Right renal cortex interstitium (tissue), 3 donors: Measurements from ENCODE around the gene FANCE. TPM values are rescaled to one million over a fixed set of nuclear protein-coding genes. Genes with fewer than 3 reads are reported as not detected.

Experiments used
- polyA plus RNA-seq, 3 donors: library from polyadenylated mRNA; unstranded; fragments of 120-200 nt; gene quantifications; one replicate each; pipeline ENCODE4 v1.2.1, GENCODE V29; 2013; ENCODE audit not compliant: insufficient read length in 3 of 3

Gene FANCE
- polyA plus RNA-seq, 3 donors, result 8.9 to 10.9 (median 10.1) TPM

Other genes with a start within 250 kb of the FANCE start
- 10 to 100 TPM; 42.5 to 43.8 (median 43.1) TPM for gene SCUBE3, start 238.4 kb upstream of the FANCE start, polyA plus RNA-seq
- gene ZNF76, start 192.6 kb upstream of the FANCE start, polyA plus RNA-seq, result 10 to 100 TPM; 37.6 to 40.5 (median 38.5) TPM
- gene DEF6, start 154.5 kb upstream of the FANCE start, polyA plus RNA-seq, result 1 to 10 TPM; 3.2 to 3.5 (median 3.3) TPM
- gene PPARD, start 109.8 kb upstream of the FANCE start, polyA plus RNA-seq, result 10 to 100 TPM; 18.6 to 21.2 (median 20.9) TPM
- 1,000 to 10,000 TPM; 2,099 to 2,180 (median 2,157) TPM for gene RPL10A, start 16.1 kb downstream of the FANCE start, polyA plus RNA-seq
- gene TEAD3, start 44.7 kb downstream of the FANCE start, polyA plus RNA-seq, result 10 to 100 TPM; 38.2 to 42.8 (median 38.5) TPM
- 1 to 10 TPM; 1.3 to 2.1 (median 1.7) TPM for gene TULP1, start 60.6 kb downstream of the FANCE start, polyA plus RNA-seq
- gene FKBP5, start 236.6 kb downstream of the FANCE start, polyA plus RNA-seq, result 10 to 100 TPM; 24.9 to 29.0 (median 27.7) TPM